NCI-H2196 (cell line): ENCODE data around the gene THSD7A.

ENCODE experiments used
- DNase-seq: peaks from one replicate; lab custom pipeline; 2025; ENCODE audit not compliant: unreplicated experiment; lab: John Stamatoyannopoulos, UW

Gene THSD7A

GRCh38 chr7:11751315-11751714 is 80.7 kb downstream of the THSD7A start:
- no peak for DNase-seq

DNA sequence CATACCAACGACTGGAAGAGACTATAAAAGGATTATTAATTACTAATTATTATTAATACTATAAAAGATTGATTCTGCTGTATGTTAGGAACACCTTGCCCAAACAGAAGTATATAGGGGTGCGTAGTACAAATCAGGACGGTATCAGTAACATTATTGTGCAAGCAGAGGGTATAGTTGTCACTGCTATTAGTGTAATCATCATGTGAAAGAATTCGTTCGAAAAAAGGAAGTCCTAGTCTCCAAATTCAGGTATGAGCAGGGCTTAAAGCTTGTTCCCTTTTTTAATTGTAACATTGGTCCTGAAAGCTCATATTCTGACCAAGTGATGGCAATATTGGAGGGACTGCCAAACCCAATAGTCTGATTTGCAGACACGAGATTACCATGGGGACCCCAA is 81.8 kb downstream of the THSD7A start:
- no peak for DNase-seq

GRCh38 chr7:11749629-11750028 is 82.4 kb downstream of the THSD7A start:
- no peak for DNase-seq

GRCh38 chr7:11748884-11749283 is 83.1 kb downstream of the THSD7A start:
- DNase-seq = no peak

DNA sequence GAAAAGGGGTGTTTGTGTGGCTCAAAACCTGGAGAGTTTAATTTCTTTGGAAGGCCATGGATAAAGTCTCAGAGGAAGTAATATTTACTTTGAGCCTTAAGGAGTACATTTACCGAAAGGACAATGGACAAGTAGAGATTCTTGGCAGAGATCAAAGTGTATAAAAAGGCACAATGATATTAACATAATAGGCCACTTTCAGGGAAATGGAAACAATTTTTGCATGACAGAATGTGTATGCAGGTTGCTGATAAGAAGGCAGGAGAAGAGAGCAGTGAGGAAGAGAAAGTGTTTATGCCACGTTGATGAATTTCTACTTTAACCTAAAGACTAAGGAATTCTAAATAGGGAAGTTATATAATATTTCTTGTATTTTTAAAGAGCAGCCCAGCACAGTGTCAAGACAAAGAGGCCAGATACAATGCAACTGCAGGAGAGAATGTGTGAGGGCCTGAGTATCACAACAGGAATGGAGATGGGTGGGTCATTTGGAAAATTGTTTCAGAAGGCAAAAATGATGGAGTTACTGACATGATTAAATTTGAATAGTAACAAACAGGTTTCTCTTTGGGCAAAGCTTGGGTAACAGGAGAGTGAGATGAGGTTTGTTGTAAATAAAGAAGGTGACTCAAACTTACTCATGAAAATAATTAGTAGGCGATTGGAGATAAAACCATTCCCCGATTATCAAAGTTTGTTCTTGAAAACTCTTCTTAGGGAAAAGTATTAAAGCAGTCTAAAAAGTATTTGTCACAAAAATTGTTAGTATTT is 84.1 kb downstream of the THSD7A start:
- no peak for DNase-seq

DNA sequence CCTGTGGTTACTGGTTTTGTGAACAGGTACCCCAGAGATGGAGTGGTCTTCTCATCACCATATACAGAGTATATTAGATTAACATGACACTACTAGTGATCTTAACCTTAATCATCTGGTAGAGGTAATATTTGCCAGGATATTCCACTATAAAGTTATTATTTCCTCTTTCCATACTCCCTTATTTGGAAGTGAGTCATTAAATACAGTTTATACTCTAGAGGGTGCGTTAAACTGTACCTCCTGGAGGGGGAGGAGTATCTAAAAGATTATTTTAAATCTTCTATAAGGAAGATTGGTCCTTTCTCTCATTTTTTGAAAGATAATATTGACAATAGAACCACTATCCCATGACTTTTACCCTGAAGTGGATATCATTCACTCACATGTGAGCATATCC is 85.4 kb downstream of the THSD7A start:
- no peak for DNase-seq

DNA sequence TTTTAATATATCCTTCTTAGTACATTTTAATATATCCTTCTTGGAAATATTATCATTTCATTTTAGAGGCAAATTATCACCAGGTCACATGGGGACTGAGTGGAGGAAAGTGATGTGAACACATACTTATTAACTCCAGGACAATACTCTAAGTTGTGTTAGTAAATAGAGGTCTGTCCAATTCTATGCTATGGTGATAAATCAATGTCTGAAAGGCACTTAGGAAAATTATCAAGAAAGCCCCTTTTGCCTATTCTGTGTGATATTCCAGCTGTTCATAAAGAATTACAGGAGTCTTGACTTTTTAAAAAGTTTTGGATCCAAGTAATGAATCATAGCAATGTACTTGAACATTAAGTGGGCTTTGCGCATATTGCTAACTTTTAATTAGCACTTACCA is 88.5 kb downstream of the THSD7A start:
- DNase-seq = no peak

DNA sequence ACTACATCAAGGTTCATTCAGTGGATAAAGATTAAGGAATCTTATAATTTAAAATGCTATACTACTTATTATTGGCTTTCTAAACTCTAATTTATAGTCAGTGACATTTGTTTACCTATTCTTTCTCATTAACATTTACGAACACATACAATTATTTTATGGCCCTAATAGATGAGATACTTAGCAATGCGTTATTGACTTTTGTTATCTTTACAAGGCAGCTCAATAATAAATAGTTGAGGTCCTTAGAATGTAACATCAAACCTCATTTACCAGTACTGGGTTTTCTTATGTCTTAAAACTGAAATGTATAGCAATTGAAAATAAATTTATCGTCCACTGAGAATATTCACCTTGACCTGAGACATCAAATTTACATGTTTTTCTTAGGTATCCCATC is 89.0 kb downstream of the THSD7A start:
- no peak for DNase-seq

GRCh38 chr7:11742496-11742895 is 89.5 kb downstream of the THSD7A start:
- DNase-seq = no peak

DNA sequence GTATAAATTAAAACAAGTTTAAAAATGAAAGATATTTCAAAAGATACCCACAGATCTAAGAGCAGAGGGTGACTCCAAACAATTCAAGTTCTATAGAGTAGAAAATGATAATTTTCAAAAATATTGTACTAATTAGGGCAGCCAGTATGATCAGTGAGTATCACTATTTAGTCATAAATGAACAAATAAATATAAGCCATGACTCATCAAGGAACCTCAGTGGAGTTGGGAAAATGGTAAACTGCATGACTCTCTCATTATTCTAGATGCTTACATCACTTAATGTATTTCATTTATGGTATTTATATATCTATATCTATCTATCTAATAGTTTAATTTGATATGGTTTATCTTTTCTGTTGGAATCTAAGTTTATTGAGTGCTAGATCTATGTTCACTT is 94.3 kb downstream of the THSD7A start:
- DNase-seq = no peak

- no peak for DNase-seq
Measured at GRCh38 chr7:11732207-11732606, 99.8 kb downstream of the THSD7A start.

DNA sequence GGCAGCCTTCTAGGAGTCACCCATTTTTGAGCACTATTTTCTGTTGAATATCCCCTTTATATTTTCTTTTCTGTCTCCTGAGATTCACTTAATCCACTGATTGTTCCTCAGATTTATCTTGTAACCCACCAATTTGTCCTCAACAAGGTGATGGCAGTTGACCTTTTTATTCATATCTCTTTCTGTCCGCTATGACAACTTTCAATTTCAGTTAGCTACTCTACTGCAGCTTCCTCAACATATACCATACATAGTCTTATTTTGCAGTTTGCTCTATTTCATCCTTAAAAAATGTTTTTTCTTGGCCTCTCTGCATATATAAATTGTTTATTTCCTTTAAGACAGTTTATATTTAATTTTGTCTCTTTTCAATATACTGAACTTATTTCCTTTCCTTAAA is 101.3 kb downstream of the THSD7A start:
- no peak for DNase-seq

- DNase-seq = no peak
Measured at GRCh38 chr7:11727864-11728263, 104.1 kb downstream of the THSD7A start.

DNA sequence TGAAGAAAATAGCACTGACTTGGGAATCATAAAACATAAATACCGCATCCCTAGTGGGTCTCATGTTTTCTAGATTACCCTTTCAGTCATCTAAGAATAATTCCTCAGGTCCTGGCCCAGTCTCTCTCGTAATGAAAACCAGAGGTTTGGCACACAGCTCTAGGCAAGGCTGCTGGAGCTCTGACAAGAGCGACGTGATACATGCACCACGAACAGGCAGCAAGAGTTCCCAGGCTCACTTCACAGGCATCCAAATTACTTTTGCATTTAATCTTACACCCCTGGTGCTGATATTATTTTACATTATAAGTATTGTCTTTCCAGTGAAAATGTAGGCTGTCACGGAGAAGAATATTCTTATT is 105.2 kb downstream of the THSD7A start:
- DNase-seq = no peak

DNA sequence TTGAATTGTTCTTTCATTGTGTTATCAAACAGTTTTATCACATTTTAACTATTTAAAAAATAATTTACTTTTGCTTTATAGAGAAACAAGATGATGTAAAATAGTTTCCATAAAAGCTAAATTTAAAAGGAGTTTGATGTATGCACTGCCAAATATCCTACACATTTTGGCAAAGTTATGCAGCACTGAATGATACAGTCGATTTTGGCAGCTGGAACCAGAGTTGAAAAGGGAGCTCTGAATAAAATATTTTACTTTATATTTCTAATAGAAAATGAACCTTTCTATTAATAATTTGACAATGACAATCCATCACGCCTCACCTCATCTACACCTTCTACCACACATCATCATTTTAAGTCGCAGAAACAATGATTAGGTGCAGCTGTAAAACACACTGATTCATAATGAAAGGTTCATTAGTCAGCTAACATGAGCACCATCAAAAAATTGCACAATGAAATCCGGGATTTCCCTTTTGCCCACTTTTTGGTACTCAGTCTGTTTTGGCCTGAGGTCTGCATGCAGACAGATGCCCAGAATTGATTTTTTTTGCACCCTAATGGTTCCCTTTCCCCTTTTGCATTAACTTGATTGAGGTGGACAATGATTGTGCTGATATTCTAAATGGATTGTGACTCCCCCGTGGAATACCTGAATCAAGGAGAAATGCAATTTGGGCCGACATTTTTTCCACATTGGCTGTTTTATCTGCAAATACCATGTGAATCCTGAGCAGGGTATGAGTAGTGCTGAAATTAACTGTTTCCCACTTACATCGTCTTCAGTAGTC is 105.8 kb downstream of the THSD7A start:
- no peak for DNase-seq

DNA sequence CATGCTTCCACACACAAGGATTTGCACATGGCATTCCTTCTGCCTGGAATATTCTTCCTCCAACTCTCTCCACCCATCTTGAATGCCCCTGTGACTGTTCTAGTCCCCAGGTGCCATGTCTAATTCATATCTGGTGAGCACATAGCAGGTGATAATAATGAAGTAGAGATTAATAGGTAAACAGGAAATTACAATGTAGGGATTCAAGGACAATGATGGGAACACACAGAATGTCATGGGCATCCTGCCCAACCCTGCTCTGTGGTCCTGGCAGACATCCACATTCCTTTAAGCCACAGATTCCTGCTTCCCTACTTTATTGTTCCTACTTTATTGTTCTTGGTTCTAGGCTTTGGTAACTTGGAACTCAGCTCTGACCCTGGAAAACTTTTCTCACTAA is 115.8 kb downstream of the THSD7A start:
- DNase-seq = no peak

DNA sequence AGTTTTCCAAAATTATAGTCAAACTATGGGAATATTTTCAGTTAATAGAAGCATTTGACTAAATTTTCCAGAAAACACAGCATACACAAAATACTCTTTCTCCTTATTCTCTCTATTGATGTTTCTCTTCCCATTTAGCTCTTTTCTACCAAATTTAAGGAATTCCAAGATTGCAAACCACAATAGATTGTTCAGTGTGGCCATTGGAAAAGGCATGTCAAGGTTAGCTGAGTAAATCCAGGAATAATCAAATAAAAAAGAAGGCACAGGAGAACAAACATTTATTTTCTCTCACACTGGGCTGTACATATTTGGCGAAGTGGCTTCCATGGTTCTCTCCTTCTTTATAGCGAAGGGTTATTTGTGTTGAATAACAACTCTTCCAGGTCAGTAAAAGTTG is 117.3 kb downstream of the THSD7A start:
- DNase-seq = no peak

DNA sequence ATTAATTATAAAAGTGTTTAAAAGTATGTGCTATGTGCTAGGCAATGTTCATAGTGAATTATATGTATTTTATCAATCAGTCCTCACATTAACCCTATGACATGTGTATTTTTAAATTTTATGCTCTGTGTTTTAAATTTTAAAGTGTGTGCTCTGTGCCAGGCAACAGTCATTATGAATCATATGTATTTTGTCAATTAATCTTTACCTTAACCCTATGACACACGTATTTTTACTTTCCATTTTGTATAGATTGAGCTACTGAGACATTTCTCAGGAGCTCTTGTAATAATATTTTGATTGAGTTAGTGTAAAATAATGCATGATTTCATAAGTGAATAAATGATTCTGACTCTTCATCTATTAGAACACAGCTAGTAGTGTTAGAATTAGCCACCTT is 117.8 kb downstream of the THSD7A start:
- no peak for DNase-seq

DNA sequence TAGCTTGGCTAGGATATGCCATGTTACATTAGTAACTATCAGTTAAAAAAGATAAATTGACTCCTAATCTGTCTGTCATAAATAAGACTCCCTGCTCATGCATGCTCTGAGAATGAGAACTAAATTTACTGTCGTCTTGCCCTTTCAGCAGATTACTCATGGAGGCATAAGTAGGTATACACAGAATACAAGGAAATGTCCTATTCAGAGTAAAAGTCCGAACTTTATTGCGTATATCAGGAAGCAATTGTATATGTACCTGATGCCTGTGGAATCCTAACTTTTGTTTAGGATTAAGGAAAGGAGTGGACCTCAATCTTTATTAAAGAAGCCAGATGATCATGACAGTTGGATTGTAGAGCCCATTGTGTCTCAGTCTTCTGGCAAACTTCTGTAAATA is 118.6 kb downstream of the THSD7A start:
- no peak for DNase-seq

DNA sequence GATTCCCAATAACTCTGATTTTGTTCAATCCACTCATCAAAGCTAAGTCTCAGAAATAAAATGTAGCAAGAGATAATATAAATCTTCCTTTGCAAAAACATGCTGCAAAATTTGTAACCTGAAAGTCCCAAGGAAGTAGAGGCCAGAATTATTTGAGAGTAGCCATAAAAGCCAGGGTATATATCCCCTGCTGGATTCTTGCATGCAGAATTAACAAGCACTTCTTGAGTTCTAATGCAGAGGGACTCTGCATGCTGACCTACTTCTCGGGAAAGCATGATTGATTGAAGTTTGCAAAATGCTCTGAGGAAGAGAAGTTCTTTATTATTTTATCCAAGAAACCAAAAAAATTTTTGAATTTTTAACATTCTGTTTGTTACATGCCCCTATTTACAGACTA is 121.6 kb downstream of the THSD7A start:
- no peak for DNase-seq

- no peak for DNase-seq
Measured at GRCh38 chr7:11709196-11709595, 122.8 kb downstream of the THSD7A start.

- DNase-seq = no peak
Measured at GRCh38 chr7:11707606-11708193, 124.3 kb downstream of the THSD7A start.
